ENCODE data around the gene PCP4. TPM values are rescaled to one million over a fixed set of nuclear protein-coding genes. Genes with fewer than 3 reads are reported as not detected.
"Not testable (repeated sequence)": the region's sequence is repeated elsewhere in the genome, so short reads cannot be mapped to it uniquely, and the experiment has no call there.

Gene PCP4
- total RNA-seq, 1 experiment from 2014 or later = not detected

- no peak for DNase-seq (ENCODE audit: low read depth)
These were observed 1.1 kb upstream of the PCP4 start for GRCh38 chr21:39866093-39866492.

DNA sequence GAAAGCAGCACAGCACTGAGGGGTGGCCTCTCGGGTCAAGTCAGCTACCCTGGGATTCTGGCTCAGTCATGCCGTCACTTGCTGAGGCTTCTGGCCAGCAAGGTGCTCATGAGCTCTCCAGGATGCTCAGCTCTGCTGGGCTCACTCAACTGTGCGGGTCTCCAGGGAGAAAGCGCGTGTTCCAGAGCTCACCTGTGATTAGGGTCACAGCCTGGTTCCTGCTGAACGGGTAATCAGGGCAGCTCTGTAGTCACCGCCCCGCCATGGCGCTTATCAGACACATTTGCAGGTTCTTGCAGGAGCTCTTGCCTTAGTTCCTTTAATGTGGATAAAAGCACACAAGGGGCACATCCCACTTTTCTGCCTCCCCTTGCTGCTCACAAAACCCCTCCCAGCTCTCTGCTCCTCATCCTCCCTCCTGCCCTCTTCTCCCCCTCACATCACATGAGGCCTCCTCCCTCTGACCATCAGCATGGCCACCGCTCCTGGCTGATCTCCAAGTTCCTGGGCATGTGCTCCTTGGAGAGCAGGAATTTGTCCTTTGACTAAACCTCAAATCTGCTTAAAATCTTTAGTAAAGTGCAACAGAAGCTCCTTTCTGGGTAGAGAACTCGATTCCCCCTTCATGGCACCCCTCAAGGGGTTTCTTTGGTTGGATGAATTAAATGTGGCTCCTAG is 2.0 kb downstream of the PCP4 start:
- no peak for DNase-seq (ENCODE audit: low read depth)

DNA sequence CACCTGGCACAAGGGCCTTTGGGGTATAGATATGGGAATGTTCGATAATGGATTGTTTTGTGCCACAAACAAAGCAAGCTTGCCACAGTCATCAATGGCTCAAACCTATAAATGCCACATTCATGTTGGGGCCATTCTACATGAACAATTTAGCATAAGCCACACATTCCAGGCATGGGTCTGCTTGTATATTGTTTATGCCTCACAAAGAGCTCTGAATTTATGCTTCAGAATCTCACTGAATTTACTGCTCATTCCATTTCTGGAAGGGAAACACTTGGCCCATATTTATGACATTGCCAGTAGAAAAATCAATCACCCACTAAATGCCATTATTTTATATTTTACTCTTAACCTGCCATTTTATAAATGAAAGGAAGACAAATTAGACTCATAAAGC is 6.4 kb downstream of the PCP4 start:
- DNase-seq (ENCODE audit: low read depth) = no peak

GRCh38 chr21:39874206-39874605 is 7.0 kb downstream of the PCP4 start:
- DNase-seq (ENCODE audit: low read depth) = no peak

DNA sequence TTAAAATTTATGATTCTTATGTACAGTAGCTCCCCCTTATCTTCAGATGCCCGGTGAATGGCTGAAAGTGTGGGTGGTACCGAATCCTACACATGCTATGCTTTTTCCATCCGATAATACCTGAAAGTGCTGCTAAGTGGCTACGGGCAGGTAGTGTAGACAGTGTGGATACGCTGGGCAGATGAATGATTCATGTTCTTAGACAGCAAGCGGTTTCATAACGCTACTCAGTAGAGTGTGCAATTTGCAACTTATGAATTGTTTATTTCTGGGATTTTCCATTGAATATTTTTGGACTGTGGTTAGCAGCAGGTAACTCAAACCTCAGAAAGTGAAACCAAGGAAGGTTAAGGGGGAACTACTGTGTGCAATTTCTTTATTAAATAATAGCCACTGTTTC is 7.5 kb downstream of the PCP4 start:
- no peak for DNase-seq (ENCODE audit: low read depth)

DNA sequence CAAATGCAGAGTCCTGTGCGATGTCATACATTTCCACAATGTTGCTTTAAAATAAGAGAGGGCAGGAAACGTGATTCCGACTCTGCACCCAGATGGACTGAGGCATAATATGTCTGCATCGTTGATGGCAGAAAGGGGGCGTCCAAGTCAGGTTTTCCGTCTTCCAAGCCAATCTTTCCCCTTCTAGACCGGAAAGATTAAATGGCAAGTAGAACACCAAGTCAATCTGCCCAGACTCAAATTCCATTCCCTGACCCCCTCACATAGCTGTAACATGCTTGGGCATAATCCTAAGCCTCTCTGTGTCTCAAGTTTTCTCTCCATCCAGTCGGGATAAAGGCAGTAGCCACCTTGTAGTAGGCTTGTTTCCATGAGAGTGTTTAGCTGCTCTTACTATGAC is 14.4 kb downstream of the PCP4 start:
- no peak for DNase-seq (ENCODE audit: low read depth)

DNA sequence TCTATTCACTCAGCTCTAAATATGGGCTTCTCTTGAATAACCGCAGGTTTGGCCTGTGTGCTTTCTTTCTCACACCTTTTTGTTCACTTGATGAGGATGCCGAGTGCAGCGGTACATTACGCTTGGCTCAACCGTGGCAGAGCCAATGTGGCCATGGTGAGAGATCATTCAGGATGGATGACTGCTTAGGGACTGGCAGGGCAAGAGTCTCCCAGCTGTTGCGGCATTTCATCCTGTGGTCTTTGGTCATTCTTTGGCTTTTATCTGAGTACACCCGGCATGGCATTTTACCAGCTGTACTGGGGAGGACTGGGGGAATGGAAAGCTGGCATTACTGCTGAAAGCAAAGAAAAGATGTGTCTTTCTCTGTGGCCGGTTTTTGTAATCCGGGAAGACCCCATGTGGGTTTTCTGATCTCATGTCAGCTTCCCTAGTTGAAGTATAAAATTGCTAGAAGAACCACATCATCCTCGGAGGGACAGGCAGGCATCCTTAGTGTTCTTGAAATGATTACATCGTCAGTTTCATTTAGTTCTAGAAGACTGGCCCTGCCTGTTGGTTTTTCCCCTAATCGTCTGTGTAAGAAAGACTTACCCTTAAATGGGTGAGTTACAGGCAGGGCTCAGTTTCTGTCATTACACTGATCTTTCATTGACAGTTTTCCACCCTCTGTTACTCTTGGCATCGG is 15.1 kb downstream of the PCP4 start:
- no peak for DNase-seq (ENCODE audit: low read depth)

GRCh38 chr21:39882839-39883195 is 15.6 kb downstream of the PCP4 start:
- no peak for DNase-seq (ENCODE audit: low read depth)

DNA sequence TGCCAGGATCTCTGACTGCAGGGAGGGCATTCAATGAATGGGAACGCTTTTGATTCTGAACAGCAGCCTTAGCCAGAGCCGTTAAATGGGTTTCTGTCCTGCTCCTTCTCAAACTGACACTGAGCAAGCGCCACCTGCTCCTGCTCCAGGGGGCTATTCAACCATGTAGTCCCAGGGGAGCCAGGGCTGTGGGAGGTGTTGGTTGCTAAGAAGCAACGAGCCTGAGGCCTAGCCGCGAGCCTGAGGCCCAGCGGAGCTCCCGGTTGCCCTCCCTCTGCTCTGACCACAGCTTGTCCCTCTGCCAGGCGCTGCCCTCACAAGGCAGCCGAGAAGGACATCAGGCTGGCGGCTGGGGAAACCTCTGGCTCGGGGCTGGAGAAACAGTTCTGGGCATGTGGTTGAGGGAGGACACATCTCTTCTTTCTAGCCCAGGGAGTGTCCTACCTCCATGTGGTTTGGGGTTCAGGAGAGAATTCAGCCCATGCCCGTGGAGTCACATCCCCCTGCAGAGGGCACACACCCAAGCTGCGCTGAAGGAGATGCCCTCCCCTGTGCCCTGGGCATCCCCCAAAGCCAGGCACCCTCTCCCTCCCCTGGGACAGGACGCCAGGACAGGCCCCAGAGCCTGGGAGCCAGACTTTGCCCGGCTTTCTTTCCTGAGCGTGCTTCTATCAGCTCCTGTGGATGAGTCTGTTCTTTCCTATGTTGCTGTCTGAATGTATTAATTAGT is 18.0 kb downstream of the PCP4 start:
- peak; percentile 9 for DNase-seq (ENCODE audit: low read depth)

- no peak for DNase-seq (ENCODE audit: low read depth)
These were observed 21.6 kb downstream of the PCP4 start for GRCh38 chr21:39888848-39889247.

GRCh38 chr21:39891111-39891510 is 23.9 kb downstream of the PCP4 start:
- DNase-seq (ENCODE audit: low read depth) = no peak

GRCh38 chr21:39891863-39892262 is 24.6 kb downstream of the PCP4 start:
- DNase-seq (ENCODE audit: low read depth) = not testable (repeated sequence)

DNA sequence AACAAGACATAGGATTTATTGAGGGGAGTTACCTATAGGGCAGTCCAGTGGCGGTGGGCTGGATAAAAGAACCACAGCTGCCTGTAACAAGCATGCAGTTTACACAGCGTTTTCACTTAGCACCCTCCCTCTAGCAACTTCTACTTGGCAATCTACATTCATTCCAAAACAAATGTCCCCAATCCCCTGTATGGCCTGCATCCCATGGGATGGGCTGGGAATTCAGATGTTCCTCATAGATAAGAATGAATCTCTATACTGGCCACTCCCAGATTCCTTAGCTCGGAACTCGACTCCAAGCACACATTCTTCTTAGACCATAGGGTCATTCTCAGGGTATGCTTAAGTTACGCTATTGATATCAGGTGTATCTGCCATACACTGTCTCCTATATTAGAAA is 33.3 kb downstream of the PCP4 start:
- no peak for DNase-seq (ENCODE audit: low read depth)

GRCh38 chr21:39900911-39901310 is 33.7 kb downstream of the PCP4 start:
- no peak for DNase-seq (ENCODE audit: low read depth)

DNA sequence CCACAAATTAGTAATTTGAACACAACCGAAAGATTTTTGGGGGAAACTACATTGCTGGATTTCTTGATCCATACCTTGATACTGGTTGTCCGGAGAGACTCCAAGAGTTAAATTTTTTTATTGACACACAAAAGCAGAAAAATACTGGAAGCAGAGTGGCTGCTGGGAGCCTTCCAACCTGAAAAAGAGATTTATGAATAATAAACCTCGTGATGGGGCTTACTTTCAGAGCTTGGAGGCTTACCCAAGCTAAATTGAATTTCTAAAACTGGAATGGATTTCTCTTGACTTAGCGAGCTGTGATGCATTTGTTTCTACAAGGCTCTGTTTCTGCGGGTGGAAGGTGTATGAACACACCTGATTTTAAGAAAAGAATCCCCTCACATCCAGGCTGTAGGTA is 35.7 kb downstream of the PCP4 start:
- no peak for DNase-seq (ENCODE audit: low read depth)

DNA sequence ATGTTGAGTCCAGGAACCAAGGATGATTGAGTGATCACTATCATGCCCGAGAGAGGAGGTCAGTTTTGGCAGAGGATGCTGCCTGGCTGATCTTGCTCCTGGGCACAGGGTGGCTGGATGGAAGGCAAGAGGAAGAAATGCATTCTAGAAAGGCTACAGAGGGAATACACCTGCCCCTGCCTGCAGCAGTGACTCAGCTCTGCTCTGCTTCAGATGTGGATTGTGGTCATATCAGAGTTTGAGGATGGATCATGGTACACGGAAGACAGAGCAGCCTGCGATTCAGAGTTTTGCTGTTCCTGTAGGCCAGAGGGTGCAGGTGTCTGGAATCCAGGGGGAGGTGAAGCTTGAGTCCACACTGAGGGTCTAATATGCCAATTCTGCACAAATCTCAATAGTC is 37.2 kb downstream of the PCP4 start:
- DNase-seq (ENCODE audit: low read depth) = no peak

GRCh38 chr21:39908265-39908923 is 41.2 kb downstream of the PCP4 start:
- no peak for DNase-seq (ENCODE audit: low read depth)

DNA sequence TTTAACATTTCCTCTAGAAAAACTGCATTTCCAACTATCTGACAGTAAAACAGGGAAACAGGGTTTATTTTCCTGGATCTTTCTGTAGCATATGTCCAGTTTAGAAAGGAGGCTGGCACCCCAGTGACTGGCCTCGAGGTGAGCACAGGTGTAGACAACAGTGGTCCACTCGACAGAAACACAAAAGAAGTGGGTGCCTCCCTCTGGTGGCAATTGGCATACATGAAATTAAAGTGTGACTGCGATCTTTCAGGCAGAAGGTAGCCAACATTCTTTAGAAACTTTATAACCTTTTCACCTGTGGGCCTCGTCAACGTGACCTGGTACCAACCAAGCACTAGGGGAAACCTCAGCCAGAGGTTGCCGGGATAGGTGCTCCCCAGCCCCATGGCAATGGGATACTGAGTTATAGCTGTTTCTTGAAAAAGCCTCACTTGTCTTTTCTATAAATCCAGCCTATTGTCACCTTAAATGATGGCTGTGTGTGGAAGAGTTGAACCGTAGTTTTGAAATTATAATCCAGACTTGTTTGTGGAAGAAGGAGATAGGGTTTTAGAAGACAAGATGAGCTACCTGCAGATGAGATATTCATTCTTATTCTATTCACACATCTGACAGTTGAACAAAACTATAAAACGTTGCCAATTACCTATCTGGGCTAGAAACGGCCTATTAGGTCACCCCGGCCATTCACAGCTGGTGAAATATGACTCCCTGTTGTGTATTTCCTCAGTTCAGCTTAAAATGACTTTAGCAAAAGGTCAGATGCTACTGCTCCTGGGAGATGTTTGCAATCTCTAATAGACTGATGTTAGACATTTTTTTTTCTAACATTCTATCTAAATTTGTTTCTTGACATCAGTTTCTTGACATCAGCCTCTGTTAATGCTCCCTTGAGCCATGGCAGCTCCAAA is 44.3 kb downstream of the PCP4 start:
- DNase-seq (ENCODE audit: low read depth) = peak; percentile 9

DNA sequence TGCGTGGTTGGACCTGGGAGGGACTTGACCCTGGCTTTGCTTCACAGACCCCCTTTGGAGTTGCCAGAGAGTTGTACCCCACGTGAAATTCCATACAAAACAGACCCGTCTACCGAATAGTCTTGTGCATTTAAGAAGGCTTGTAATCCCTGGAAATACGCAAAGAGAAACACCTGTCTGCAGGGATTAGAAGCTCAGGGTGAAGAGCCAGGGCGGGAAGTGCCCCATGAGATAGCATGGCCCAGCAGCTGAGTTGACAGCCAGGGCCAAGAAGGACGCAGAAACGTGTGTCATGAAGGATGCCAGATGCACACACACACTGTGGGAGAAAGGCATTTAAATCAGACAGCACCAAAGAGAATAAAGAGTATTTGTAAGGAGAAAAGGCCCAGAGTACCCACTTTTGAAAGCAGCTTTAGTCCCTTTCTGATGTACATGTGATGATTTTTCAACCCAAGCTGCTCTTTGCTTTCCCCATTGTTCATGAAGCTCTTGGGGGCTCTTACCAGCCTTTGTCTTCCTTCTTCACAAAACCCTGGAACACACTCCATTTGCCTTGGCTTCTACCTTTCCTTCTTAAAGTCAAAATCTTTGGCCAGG is 46.6 kb downstream of the PCP4 start:
- no peak for DNase-seq (ENCODE audit: low read depth)

GRCh38 chr21:39915881-39916280 is 48.6 kb downstream of the PCP4 start:
- DNase-seq (ENCODE audit: low read depth) = no peak

- no peak for DNase-seq (ENCODE audit: low read depth)
These were observed 51.3 kb downstream of the PCP4 start for GRCh38 chr21:39918558-39918957.
